Kidney tubule cell (primary cell): ENCODE results near the gene GPR84.

ENCODE experiments used
- DNase-seq: peaks from one replicate; pipeline ENCODE4 v3.0.0-alpha.2; 2018; ENCODE audit warnings: low spot score

Gene GPR84

DNA sequence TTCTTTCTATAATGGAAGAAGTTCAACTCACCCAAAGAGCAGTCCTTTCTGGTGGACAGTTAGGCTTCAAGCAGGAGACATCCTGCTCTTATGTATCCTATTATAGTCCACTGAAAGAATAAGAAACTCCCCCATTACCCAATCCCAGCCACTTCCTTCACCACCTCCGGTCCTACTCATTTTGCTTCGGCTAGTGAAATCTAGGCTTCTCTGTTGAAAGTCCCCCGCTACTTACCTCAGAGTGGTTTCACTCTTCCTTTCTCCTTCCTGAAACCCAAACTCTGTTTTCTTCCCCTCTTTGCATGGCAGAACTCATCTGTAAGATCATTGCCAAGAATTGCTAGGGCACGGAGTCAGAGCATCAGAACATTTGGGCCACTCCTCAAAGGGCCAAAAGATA is at the start of gene GPR84:
TSS of gene GPR84 (minus strand) at position 74 of the 400 bp plus-strand sequence. CDS start 635 bp downstream, outside the sequence.
- DNase-seq, result no peak

- no peak for DNase-seq
Observed at GRCh38 chr12:54413284-54414190, 49.3 kb upstream of the GPR84 start.

- DNase-seq, result no peak
Observed at GRCh38 chr12:54412786-54413185, 48.5 kb upstream of the GPR84 start.

DNA sequence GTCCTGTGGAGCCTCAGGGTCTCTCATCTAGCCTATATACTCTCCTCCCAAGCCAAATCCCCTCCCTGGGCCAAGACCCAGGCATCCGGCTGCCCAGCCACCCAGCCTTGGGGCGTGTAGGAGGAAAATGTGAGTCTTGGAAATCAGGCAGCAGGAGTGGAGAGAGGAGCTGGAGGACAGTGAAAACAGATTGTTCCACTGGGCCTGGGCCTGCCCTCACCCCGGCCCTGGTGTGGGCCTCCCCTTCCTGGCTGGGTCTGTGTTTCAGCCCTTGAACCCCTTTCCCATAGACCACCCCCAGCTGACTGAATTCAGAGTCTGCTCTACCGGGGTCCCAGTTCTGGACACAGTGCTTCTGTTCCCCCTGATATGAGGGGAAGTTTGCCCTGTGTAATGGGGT is 48.1 kb upstream of the GPR84 start:
- no peak for DNase-seq

- peak; percentile 99 for DNase-seq
Observed at GRCh38 chr12:54411391-54412241, 47.3 kb upstream of the GPR84 start.

DNA sequence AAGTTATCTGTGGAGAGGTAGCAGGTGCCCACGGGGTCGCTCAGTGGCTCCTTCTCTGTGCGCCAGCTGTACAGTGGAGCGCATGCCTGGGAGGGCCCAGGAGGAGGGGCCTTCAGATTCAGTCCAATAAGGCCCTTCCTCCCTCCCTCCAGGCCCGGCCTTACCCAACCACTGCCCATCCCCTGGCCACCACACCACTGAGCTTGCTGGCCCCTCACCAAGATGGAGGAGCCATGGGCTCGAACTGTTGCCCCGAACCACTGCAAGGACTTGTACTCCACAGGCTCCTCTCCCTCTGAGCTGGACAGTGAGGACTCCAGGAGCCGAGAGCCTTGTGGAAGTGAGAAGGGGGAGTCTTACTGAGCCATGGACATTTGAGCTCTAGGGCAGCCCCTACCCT is 45.0 kb upstream of the GPR84 start:
- no peak for DNase-seq

- no peak for DNase-seq
Observed at GRCh38 chr12:54407183-54407905, 43.1 kb upstream of the GPR84 start.

GRCh38 chr12:54405573-54405972 is 41.3 kb upstream of the GPR84 start:
- no peak for DNase-seq

GRCh38 chr12:54405106-54405505 is 40.8 kb upstream of the GPR84 start:
- DNase-seq, result no peak

DNA sequence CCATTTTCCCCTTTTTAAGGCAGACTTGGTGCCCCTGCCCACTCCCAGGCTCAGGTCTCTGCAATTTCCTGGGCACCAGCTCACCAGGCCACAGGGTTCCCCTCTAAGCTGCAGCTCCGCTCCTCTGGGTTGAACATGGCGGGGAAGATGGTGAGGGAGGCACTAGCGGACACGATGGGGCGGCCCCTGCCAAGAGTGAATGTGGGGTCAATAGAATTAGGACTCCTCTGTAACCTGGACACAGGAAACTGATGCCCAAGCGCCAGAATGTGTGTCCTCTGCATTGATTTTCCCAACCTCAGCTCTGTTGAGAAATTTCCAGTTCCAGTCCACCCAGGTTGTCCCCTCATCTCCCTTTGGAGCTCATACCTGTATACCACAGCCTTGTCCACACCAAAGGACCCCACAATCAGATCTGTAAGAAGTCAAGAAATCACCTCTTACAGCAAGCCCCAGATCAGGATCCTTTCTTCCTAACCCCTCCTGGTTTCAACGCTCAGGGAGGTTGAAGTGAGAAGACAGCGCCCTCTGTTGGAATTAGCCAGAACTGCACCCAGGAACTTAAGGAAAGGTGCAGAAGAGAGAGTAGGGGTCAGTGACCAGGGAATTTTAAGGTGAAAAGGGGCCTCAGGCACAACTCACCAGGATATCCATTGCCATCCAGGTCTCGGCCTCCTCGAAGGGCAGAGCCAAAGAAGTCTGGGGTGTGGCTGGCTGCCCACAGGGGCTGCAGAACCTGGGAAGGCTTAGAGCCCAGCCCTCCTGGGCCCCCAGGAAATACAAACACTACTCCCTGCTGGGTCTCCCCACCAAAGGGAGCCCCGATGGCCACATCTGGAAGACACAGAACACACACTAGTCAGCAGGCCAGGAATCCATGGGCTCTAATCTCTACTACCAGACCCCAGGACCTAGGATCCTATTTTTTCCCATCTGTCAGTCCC is 40.0 kb upstream of the GPR84 start:
- peak; percentile 59 for DNase-seq

GRCh38 chr12:54401119-54401518 is 36.8 kb upstream of the GPR84 start:
- no peak for DNase-seq

GRCh38 chr12:54398995-54399793 is 34.9 kb upstream of the GPR84 start:
- DNase-seq, result peak; percentile 82

GRCh38 chr12:54398218-54398617 is 33.9 kb upstream of the GPR84 start:
- no peak for DNase-seq

DNA sequence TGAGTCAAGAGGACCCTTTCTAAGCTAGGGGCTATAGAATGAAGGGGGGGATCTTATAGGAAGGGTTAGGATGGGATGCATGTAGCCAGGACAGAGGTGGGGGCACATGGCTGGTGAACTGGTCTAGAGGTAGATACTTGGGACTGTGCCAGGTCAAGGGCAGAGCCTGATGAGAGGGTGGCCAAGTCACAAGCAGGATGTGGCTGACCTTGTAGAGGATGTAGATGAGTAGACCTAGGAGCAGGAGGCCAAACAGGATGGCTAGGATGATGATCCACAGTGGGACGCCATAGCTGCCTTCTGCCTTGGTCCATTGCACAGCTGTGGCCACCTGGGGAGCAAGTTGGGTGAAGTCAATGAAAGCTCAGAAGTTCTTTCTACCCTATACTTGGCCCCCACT is 32.9 kb upstream of the GPR84 start:
- no peak for DNase-seq

DNA sequence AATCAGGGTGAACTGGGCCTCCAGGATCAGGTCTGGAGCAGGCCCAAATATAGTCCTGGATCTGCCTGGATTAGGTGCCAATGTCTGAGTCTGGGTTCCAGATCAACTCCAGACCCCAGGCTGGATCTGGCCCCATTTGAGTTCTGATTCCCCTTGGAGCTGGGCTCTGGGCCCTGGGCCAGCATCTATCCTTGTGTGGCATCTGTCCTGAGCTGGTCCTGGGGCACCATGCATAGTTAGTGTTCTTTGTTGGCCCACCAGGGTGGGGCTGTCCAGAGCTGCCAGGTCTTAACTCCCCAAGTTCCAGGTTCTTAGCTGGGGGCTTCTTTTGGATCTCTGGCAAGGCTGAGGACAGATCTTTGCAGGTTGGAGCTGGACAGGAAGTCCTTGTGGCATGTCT is 31.3 kb upstream of the GPR84 start:
- no peak for DNase-seq

- DNase-seq, result no peak
Observed at GRCh38 chr12:54394986-54395385, 30.7 kb upstream of the GPR84 start.

DNA sequence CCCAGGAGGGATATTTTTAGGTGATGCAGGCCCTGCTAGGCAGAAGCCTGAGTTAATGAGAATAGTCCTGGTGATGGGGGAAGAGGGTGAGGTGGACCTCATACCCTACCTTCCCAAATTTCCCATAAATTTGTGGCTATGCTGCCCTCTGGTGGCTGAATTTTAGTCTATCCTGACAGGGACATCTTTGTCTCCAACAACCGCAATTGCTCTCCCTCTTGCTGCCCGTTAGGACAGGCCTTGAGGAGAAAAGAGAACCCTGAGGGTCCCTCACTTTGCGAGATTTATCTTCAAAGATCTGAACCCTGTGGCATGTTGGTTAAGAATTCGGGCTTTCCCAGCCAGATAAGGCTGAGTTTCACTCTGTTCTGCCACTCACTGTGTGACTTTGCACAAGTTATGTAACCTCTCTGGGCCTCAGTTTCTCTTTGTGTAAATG is 30.0 kb upstream of the GPR84 start:
- DNase-seq, result peak; percentile 59

DNA sequence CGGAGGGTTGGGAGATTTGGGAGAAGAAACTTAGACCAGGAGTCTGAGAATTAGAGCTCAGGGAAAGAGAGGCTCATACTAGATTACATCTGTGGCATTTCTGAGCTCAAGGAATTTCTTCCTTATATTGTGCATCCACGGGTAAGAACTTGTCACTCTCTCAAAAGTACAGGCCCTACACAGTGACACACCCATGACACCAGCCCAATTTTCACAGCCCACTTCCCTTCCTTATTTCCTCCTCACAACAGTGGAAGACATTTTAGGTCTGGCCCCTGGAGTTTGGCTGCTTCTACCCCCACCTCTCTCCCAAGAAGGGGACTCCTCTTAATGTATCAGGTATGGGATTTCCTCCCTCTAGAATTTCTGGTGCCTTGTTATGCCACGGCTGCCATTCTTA is 29.5 kb upstream of the GPR84 start:
- DNase-seq, result no peak

GRCh38 chr12:54393207-54393609 is 28.9 kb upstream of the GPR84 start:
- DNase-seq, result no peak

DNA sequence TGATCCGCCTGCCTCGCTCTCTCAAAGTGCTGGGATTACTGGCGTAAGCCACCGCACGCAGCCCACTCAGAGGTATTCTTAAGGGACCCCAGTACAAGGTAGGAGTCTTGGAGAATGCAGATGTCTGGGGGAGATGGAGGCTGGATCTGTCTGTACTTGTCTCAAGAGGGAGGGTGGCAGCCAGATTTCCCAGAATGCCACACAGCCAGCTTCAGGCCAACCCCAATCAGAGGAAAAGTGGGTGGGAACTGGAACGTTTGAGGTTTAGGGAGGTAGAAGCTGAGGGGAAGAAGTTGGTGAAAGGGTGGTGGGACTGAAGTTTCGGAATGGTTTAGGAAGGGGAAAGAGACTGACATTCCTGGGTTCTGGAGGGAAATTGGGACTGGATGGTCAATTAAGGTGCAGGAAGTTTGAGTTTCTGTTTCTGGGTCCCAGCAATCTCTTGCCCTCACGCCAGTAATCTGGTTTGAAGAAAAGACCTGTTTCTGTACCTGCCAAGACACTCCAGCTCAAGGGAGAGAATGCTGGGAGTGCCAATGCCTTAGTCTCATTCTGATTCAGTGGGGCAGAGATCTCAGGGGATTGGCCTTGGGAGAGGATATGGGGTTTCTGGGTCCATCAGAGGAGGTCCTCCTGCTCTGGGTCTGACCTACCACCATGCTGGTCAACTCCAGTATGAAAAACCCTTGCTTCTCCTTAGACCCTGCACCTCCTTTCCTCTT is 28.4 kb upstream of the GPR84 start:
- no peak for DNase-seq
